Skeletal muscle satellite cell (primary cell): ENCODE measurements around the gene FAM20C.

Source experiments
- H3K27me3 ChIP-seq: 2 replicates; pipeline ENCODE4 v1.7.0; 2013; ENCODE audit warnings: low read length; ENCODE audit not compliant: control insufficient read depth, insufficient read depth
- H3K36me3 ChIP-seq: 2 replicates; pipeline ENCODE4 v1.7.0; 2013; ENCODE audit warnings: mild to moderate bottlenecking, control low read depth, low read length; ENCODE audit not compliant: insufficient read depth
- H3K4me1 ChIP-seq: 2 replicates; pipeline ENCODE4 v1.7.0; 2013; ENCODE audit warnings: low read length; ENCODE audit not compliant: control insufficient read depth, insufficient read depth
- H3K4me2 ChIP-seq: 2 replicates; pipeline ENCODE4 v1.7.0; 2013; ENCODE audit warnings: mild to moderate bottlenecking, low read length
- H3K4me3 ChIP-seq: 2 replicates; pipeline ENCODE4 v1.7.0; 2013; ENCODE audit warnings: low read length
- H3K9ac ChIP-seq: 2 replicates; pipeline ENCODE4 v1.7.0; 2013; ENCODE audit warnings: mild to moderate bottlenecking, low read depth, low read length, moderate library complexity
- H3K9me3 ChIP-seq: replicated peaks from 2 replicates; pipeline ENCODE4 v1.7.0; 2013; ENCODE audit warnings: mild to moderate bottlenecking, control low read depth, low read length

The FAM20C gene

GRCh38 chr7:209416-209815 lies 17.0 kb downstream of the FAM20C start:
- H3K9me3 ChIP-seq, result no peaks in the 10 kb centered on the region
- H3K4me1 ChIP-seq, result peaks cover 3% of the 10 kb centered on the region
- H3K4me2 ChIP-seq, result no peak overlapping the region
- H3K36me3 ChIP-seq, result peaks cover 24% of the 10 kb centered on the region
- H3K27me3 ChIP-seq, result no peaks in the 10 kb centered on the region
- H3K4me3 ChIP-seq, result no peak overlapping the region
- H3K9ac ChIP-seq, result no peak overlapping the region

GRCh38 chr7:209906-210305 lies 17.5 kb downstream of the FAM20C start:
- H3K4me3 ChIP-seq, result no peak overlapping the region
- H3K36me3 ChIP-seq, result peaks cover 21% of the 10 kb centered on the region
- no peak overlapping the region for H3K9ac ChIP-seq
- H3K4me1 ChIP-seq, result peaks cover 8% of the 10 kb centered on the region
- no peaks in the 10 kb centered on the region for H3K27me3 ChIP-seq
- no peaks in the 10 kb centered on the region for H3K9me3 ChIP-seq
- H3K4me2 ChIP-seq, result no peak overlapping the region

GRCh38 chr7:210401-210925 lies 18.1 kb downstream of the FAM20C start:
- H3K27me3 ChIP-seq, result no peaks in the 10 kb centered on the region
- H3K4me2 ChIP-seq, result no peak overlapping the region
- no peak overlapping the region for H3K9ac ChIP-seq
- peaks cover 21% of the 10 kb centered on the region for H3K36me3 ChIP-seq
- peaks cover 9% of the 10 kb centered on the region for H3K4me1 ChIP-seq
- H3K9me3 ChIP-seq, result no peaks in the 10 kb centered on the region
- no peak overlapping the region for H3K4me3 ChIP-seq

- Histone ChIP-seq H3K36me3 (peaks cover 21% of the 10 kb centered on the region), H3K4me1 (peaks cover 9% of the 10 kb centered on the region), H3K4me2 (no peak overlapping the region), H3K9ac (no peak overlapping the region), H3K27me3 (no peaks in the 10 kb centered on the region), H3K9me3 (no peaks in the 10 kb centered on the region), H3K4me3 (no peak overlapping the region)
Measured at GRCh38 chr7:211033-211714, 18.8 kb downstream of the FAM20C start.

GRCh38 chr7:211715-212058 lies 19.3 kb downstream of the FAM20C start:
- peaks cover 9% of the 10 kb centered on the region for H3K4me1 ChIP-seq
- no peaks in the 10 kb centered on the region for H3K27me3 ChIP-seq
- peaks cover 21% of the 10 kb centered on the region for H3K36me3 ChIP-seq
- no peak overlapping the region for H3K9ac ChIP-seq
- H3K4me2 ChIP-seq, result no peak overlapping the region
- H3K9me3 ChIP-seq, result no peaks in the 10 kb centered on the region
- no peak overlapping the region for H3K4me3 ChIP-seq

GRCh38 chr7:212754-213153 lies 20.4 kb downstream of the FAM20C start:
- Histone ChIP-seq H3K9me3 (no peaks in the 10 kb centered on the region), H3K27me3 (no peaks in the 10 kb centered on the region), H3K36me3 (peaks cover 23% of the 10 kb centered on the region), H3K4me1 (peaks cover 9% of the 10 kb centered on the region), H3K4me3 (no peak overlapping the region), H3K4me2 (no peak overlapping the region), H3K9ac (no peak overlapping the region)

GRCh38 chr7:213324-213993 lies 21.1 kb downstream of the FAM20C start:
- Histone ChIP-seq H3K9ac (no peak overlapping the region), H3K9me3 (no peaks in the 10 kb centered on the region), H3K4me1 (peaks cover 9% of the 10 kb centered on the region), H3K4me2 (no peak overlapping the region), H3K4me3 (no peak overlapping the region), H3K27me3 (no peaks in the 10 kb centered on the region), H3K36me3 (peaks cover 23% of the 10 kb centered on the region)

GRCh38 chr7:214410-215212 lies 22.2 kb downstream of the FAM20C start:
- peaks cover 19% of the 10 kb centered on the region for H3K36me3 ChIP-seq
- no peaks in the 10 kb centered on the region for H3K9me3 ChIP-seq
- no peak overlapping the region for H3K4me3 ChIP-seq
- peaks cover 9% of the 10 kb centered on the region for H3K4me1 ChIP-seq
- H3K9ac ChIP-seq, result no peak overlapping the region
- no peak overlapping the region for H3K4me2 ChIP-seq
- no peaks in the 10 kb centered on the region for H3K27me3 ChIP-seq

- no peak overlapping the region for H3K9ac ChIP-seq
- no peaks in the 10 kb centered on the region for H3K27me3 ChIP-seq
- H3K4me1 ChIP-seq, result peaks cover 9% of the 10 kb centered on the region
- H3K4me3 ChIP-seq, result no peak overlapping the region
- H3K36me3 ChIP-seq, result peaks cover 14% of the 10 kb centered on the region
- no peak overlapping the region for H3K4me2 ChIP-seq
- H3K9me3 ChIP-seq, result no peaks in the 10 kb centered on the region
Measured at GRCh38 chr7:216360-217300, 24.3 kb downstream of the FAM20C start.

GRCh38 chr7:217781-218180 lies 25.4 kb downstream of the FAM20C start:
- no peak overlapping the region for H3K4me3 ChIP-seq
- H3K9ac ChIP-seq, result no peak overlapping the region
- H3K4me2 ChIP-seq, result no peak overlapping the region
- H3K36me3 ChIP-seq, result peaks cover 14% of the 10 kb centered on the region
- H3K9me3 ChIP-seq, result no peaks in the 10 kb centered on the region
- H3K27me3 ChIP-seq, result no peaks in the 10 kb centered on the region
- peaks cover 9% of the 10 kb centered on the region for H3K4me1 ChIP-seq

GRCh38 chr7:218316-218715 lies 25.9 kb downstream of the FAM20C start:
- Histone ChIP-seq H3K9me3 (no peaks in the 10 kb centered on the region), H3K36me3 (peaks cover 11% of the 10 kb centered on the region), H3K4me3 (no peak overlapping the region), H3K27me3 (no peaks in the 10 kb centered on the region), H3K9ac (no peak overlapping the region), H3K4me2 (no peak overlapping the region), H3K4me1 (peaks cover 9% of the 10 kb centered on the region)
